Stimulated activated CD4-positive, alpha-beta T cell treated with anti-CD3 and anti-CD28 coated beads, Interleukin-15, amount 100 ng/mL, for 48 hours (primary cell): Measurements from ENCODE around the gene FAM171A1.

ENCODE experiments used
- DNase-seq, 2 donors: peaks; one replicate each; pipeline ENCODE4 v3.0.0-alpha.2; 2020; ENCODE audit warnings: low read depth in 2 of 2

The FAM171A1 gene

DNA sequence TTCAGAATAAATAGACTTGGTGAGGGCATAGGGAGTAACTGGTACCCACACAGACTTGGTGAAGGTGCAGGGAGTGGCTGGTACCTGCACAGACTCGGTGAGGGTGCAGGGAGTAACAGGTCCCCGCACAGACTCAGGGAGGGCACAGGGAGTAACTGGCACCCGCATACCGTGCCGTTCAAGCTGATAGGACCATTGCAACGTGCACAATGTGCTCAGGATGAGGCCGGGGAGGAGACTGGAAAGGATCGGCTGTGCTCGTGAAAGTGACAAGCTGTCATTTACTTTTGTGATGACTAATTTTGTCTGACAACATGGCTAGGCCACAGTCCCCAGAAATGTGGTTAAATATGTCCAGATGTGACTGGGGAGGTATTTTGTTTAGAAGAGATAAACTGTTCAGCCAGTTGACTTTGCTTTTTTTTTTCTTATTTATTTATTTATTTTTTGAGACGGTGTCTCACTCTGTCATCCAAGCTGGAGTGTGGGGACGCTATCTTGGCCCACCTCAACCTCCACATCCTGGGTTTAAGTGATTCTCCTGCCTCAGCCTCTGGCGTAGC is 126.4 kb downstream of the FAM171A1 start:
- no peak for DNase-seq

DNA sequence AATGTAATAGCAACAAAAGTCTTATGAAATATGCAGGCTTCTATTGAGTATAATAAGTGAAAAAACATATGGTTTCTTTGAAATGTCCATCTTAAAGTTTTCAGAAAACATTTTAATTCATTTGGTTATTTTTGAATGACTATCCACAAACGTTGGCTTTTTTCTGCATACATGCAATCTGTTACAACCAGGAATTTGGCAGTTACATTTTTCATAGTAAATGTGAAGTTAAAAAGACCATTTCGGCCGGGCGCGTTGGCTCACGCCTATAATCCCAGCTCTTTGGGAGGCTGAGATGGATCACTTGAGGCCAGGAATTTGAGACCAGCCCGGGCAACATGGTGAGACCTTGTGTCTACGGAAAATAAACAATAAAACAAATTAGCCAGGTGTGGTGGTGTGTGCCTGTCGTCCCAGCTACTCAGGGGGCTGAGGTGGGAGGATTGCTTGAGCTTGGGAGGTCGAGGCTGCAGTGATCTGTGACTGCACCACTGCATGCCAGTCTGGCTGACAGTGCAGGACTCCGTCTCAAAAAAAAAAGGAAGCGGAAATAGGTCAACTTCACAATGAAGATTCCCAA is 128.7 kb downstream of the FAM171A1 start:
- DNase-seq = no peak

DNA sequence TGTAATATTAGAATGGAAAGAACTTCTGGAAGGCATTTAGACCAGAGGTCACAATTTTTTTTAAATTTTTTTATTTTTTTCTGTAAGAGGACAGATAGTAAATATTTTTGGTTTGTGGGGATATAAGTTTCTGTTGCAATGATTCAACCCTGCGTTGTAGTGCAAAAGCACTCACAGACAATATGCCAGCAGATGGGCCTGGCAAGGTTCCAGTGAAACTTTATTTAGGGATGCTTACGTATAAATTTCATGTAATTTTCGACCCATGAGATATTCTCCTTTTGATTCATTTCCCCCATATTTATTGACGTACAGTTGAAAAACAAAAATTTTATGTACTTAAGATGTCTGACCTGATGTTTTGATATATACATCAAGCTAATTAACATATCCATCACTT is 129.8 kb downstream of the FAM171A1 start:
- DNase-seq = no peak

- DNase-seq = no peak
Measured at GRCh38 chr10:15238555-15239335, 132.3 kb downstream of the FAM171A1 start.

DNA sequence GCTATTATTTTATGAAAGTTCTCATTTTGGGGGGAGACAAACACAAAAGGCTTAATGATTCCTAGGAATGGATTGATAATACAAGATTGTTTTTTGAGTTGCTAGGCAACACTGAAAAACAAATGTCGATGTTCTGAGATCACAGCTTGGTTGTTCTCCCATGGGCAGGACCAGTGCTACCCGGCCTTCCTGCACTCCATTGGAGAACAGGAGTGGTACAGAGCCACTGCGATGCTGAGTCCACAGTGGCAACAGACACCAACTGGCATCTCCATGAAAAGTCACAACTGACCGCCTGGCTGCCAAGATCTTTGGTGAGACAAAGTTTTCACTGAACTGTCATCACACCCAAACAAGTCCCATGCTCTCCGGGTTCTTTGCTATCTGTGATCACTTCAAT is 133.7 kb downstream of the FAM171A1 start:
- DNase-seq = no peak

GRCh38 chr10:15236340-15236739 is 134.7 kb downstream of the FAM171A1 start:
- DNase-seq = no peak

GRCh38 chr10:15232279-15232678 is 138.8 kb downstream of the FAM171A1 start:
- no peak for DNase-seq

DNA sequence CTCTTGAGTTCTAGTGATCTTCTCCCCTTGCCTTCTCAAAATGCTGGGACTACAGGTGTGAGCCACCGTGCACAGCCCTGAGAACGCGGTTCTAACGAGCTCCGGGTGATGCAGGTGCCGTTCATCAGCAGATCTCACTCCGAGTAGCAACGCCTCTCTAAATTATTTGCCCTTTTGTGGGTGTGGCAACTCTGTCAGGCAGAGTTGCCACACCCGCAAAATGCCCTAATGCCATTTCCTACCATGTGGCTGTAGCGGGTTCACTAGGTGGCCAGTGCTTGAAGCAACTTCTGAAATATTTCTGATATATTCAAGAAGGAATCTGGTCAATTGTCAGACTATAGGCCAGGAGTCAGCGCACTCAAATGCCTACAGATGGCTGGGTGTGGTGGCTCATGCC is 139.7 kb downstream of the FAM171A1 start:
- DNase-seq = no peak

GRCh38 chr10:15230257-15230656 is 140.8 kb downstream of the FAM171A1 start:
- DNase-seq = no peak

- no peak for DNase-seq
Measured at GRCh38 chr10:15229268-15229667, 141.8 kb downstream of the FAM171A1 start.

- DNase-seq = no peak
Measured at GRCh38 chr10:15228426-15228825, 142.7 kb downstream of the FAM171A1 start.

DNA sequence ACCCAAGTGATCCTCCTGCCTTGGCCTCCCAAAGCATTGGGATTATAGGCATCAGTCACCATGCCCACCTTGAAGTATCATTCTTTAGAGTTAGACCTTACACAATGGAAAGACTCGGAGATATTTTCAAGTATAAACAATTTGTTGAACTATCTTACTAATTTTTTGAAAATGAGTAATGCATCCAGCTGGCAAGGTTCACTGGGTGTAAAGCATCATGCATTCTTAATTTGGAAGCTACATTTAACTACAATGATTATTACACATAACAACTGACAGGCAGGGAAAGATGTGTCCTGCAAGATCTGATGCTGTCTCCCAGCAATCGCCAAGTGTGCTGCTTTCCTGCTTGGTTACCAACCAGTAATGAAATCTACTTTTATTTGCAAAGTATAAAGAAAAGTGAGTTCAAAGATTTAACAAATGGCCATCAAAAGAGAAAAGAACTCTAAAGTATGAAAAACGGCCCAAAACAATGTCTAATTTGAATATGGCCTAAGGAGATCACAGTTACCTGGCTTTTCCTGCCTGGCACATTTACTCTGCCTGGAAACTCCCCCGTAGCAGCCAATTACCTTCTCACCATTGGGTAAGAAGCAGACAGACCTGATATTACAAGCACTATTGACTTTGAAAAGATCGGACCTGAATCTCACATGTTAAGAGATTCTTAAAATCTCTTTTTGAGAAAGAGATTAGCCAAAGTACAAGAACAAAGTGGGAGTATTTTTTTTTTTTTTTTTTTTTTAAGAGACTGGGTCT is 143.3 kb downstream of the FAM171A1 start:
- no peak for DNase-seq

- DNase-seq = no peak
Measured at GRCh38 chr10:15225511-15225910, 145.6 kb downstream of the FAM171A1 start.

DNA sequence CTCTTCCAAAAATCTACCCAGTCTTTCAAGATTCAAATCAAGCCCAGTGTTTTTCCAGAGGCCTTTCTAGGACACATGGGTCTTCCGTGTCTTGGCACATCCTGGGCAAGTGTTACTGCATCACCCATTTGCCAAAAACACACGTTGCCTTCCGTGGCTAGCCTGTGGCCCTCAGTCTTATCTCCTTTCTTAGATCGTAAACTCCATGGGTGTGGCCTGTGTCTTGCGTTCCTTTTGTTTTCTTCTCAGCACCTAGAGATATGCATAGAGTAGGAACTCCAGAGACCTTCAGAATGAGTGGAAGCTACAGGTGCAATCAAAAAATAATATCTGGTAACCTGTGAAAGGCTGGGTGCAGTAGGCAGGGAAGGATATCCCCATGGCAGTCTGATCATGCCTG is 146.1 kb downstream of the FAM171A1 start:
- no peak for DNase-seq

- no peak for DNase-seq
Measured at GRCh38 chr10:15223174-15223573, 147.9 kb downstream of the FAM171A1 start.

DNA sequence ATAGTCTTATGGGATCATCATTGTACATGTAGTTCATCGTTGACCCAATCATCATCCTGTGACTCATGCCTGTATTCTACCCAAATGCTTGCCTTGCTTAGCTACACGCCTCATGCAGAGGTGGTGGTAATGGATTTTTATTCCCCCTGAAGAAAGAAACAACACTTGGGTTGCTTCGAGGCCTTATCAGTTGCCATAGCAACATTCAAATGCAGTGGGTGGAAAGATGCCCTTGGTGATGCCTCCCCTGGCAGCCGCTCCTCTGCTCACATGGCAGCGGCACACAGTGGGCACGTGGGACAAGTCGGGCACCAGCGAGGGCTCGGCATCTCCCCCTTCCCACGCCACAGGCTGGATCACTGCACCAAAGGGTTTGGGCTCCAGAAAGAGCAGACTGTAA is 148.6 kb downstream of the FAM171A1 start:
- DNase-seq = no peak

- no peak for DNase-seq
Measured at GRCh38 chr10:15220445-15220844, 150.6 kb downstream of the FAM171A1 start.

DNA sequence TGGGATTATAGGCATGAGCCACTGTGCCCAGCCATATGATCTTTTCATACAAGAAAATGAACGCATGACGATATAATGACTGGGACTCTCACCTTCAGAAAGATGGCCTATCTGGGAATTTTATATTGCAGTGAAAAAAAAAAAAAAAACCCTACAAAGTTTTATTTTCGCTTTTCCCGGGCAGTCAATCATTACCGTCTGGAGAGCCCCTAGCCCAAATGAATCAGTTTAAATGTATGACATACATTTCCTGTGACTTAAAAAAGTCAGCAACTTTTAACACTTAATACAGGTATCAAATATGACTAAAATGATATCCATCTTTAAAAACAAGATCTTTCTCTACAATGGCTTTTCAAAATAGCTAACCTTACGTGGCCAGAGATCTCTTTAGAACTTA is 154.4 kb downstream of the FAM171A1 start:
- DNase-seq = no peak

DNA sequence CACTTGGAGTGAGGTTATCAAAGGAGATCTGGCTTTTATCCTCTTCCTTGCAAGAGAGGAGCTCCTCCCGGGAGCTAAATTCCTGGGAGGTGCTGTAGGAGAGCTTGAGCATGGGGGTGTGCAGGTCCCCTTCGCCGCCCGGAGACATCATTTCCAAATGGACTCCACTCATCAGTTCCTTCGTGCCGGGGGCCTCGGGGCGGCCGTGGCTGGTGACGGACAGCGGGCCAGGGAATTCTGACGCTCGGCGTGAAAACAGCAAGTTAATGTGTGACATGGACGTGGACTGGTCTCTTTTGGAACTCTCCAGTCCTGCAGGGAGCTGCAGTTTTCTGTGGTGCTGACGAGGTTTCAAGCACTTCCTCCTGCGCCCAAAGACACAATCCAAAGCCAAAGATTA is 156.9 kb downstream of the FAM171A1 start:
- no peak for DNase-seq

GRCh38 chr10:15213461-15213861 is 157.6 kb downstream of the FAM171A1 start:
- no peak for DNase-seq

GRCh38 chr10:15211464-15211979 is 159.6 kb downstream of the FAM171A1 start:
- no peak for DNase-seq

GRCh38 chr10:15210521-15210920 is 160.6 kb downstream of the FAM171A1 start:
- no peak for DNase-seq
